NT2/D1 (cell line): ENCODE results near the gene MAP3K5.

Experiments used
- DNase-seq: peaks from one replicate; pipeline ENCODE4 v3.0.0-alpha.2; 2011; ENCODE audit warnings: low read depth, low spot score
- H3K27me3 ChIP-seq: 2 replicates; pipeline ENCODE4 v1.6.0; 2011; ENCODE audit warnings: mild to moderate bottlenecking; ENCODE audit not compliant: insufficient read length, insufficient read depth
- H3K36me3 ChIP-seq: 2 replicates; pipeline ENCODE4 v1.6.1; 2011; ENCODE audit warnings: mild to moderate bottlenecking, low read length, mixed read lengths; ENCODE audit not compliant: insufficient read depth, insufficient read length
- H3K4me1 ChIP-seq: 2 replicates; pipeline ENCODE4 v1.5.1; 2011; ENCODE audit not compliant: insufficient read depth, insufficient read length
- H3K4me3 ChIP-seq: 2 replicates; pipeline ENCODE4 v1.5.1; 2011; ENCODE audit warnings: low read depth; ENCODE audit not compliant: insufficient read length
- H3K9ac ChIP-seq: 2 replicates; pipeline ENCODE4 v1.6.0; 2011; ENCODE audit warnings: low read depth; ENCODE audit not compliant: insufficient read length
- H3K9me3 ChIP-seq: 2 replicates; pipeline ENCODE4 v1.5.1; 2011; ENCODE audit warnings: mild to moderate bottlenecking, low read length; ENCODE audit not compliant: insufficient read depth
- SUZ12 ChIP-seq: IDR thresholded peaks from 2 replicates; pipeline ENCODE4 v1.6.1; 2011; ENCODE audit not compliant: insufficient read length, insufficient read depth; ENCODE audit errors: extremely low read depth
- YY1 ChIP-seq: IDR thresholded peaks from 2 replicates; pipeline ENCODE4 v1.6.1; 2011; ENCODE audit not compliant: insufficient read length, insufficient read depth
- ZNF274 ChIP-seq: IDR thresholded peaks from 2 replicates; pipeline ENCODE4 v1.6.1; 2011; ENCODE audit warnings: mild to moderate bottlenecking, low read depth, low read length

MAP3K5 gene

DNA sequence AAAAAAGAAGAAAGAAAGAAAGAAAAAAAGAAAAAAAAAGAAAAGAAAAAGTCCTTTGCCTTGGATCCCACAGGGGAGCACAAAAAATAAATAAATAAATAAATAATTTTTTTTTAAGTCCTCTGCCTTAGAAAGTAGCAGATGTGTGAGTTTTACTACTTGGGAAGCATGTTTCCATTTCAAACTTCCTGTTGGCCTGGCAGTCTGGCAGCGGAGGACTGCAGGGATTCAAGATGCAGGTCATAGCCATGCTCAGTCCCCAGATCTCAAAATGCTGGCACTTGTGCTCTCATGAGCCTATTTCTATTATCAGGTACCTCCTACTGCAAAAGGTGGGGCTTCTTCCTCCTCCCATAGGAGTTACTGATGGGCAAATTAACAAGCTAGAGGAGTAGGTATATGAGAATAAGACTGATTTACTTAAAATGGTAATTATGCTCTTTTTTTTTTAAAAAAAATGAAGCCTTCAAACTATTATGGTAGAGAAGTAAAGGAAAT lies 187.9 kb downstream of the MAP3K5 start:
- no peak for DNase-seq
- Histone ChIP-seq H3K27me3 (no peaks in the 10 kb centered on the region), H3K36me3 (no peaks in the 10 kb centered on the region), H3K4me3 (no peak overlapping the region), H3K9me3 (no peaks in the 10 kb centered on the region), H3K9ac (no peak overlapping the region), H3K4me1 (no peaks in the 10 kb centered on the region)
- TF ChIP-seq YY1 (no peak), SUZ12 (no peak), ZNF274 (no peak)

GRCh38 chr6:136600818-136601217 lies 191.5 kb downstream of the MAP3K5 start:
- H3K9me3 ChIP-seq, result no peaks in the 10 kb centered on the region
- H3K9ac ChIP-seq, result no peak overlapping the region
- no peak for TF ChIP-seq YY1
- TF ChIP-seq ZNF274, result no peak
- no peaks in the 10 kb centered on the region for H3K4me1 ChIP-seq
- no peak for DNase-seq
- H3K4me3 ChIP-seq, result no peak overlapping the region
- no peaks in the 10 kb centered on the region for H3K27me3 ChIP-seq
- no peaks in the 10 kb centered on the region for H3K36me3 ChIP-seq

DNA sequence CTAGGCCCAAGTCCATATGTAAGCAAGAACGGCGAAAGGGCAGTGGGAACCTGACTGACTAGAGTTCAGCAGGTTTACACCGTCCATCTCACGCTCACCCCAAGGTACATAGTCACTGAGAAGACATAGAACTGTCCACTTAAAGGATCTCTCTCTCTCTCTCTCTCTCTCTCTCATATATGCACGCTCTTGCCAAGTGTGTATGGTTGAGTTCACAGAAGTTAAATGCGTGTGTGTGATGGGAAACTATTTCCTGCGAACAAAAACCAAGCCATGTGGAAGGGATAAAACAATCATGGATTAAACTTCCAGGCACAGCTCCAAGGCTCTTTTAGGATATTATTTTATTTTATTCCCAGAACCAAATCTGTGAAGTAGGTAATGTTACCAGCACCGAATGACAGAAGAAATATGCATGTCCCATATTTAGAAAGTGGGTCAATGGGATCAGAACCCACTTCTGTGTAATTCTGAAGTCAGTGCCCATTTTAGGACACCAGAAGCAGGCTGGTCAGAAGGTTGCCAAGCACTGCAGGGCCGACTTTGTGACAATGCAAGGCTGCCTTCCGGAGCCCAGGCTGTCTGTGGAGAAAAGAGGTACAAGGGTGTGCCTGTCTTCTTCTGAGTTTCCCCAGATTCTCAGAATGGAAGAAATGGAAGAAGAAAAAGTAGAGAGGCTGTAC lies 192.8 kb downstream of the MAP3K5 start:
- TF ChIP-seq ZNF274 (no peak), YY1 (no peak), SUZ12 (no peak)
- no peak overlapping the region for H3K4me3 ChIP-seq
- H3K9me3 ChIP-seq, result no peaks in the 10 kb centered on the region
- H3K36me3 ChIP-seq, result no peaks in the 10 kb centered on the region
- no peak for DNase-seq
- no peaks in the 10 kb centered on the region for H3K4me1 ChIP-seq
- H3K27me3 ChIP-seq, result no peaks in the 10 kb centered on the region
- no peak overlapping the region for H3K9ac ChIP-seq

DNA sequence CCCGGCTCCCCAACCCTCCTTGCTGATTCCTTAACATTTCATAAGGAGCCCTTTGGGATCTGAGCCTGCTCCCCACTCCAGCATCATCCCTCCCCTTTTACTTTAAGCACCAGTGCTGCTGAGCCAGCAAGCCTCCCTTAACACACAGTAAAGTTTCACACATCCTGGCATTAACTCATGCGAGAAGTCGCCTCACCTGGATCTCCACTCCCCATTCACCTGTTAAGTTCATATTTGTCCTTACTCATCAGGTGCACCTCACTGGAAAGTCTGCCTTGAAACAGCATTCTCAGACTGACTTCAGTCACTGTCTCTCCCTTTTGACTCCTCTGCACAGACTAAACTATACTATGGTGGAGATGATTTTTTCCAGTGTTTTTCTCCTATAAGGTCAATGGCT lies 194.2 kb downstream of the MAP3K5 start:
- TF ChIP-seq SUZ12 (no peak), YY1 (no peak), ZNF274 (no peak)
- Histone ChIP-seq H3K9me3 (no peaks in the 10 kb centered on the region), H3K4me3 (no peak overlapping the region), H3K4me1 (no peaks in the 10 kb centered on the region), H3K36me3 (no peaks in the 10 kb centered on the region), H3K9ac (no peak overlapping the region), H3K27me3 (no peaks in the 10 kb centered on the region)
- no peak for DNase-seq

DNA sequence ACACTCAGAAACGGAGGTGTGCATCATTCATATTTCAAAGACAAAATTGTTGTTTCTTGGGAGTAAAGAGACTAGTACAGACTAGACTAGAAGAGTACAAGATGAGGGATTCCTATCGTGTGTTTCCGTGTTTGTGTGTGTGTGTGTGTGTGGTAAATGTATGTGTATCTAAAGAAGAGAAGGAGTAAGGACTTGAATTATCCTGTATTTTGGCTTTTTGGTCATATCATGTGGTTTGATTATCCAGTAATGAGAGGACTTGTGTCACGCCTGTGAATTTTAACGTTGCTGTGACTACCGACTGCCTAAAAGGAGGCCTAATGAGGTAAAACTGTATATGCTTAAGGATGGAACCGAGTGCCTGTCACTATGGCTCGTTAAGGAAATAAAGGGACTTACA lies 197.6 kb downstream of the MAP3K5 start:
- Histone ChIP-seq H3K9ac (no peak overlapping the region), H3K36me3 (peaks cover 2% of the 10 kb centered on the region), H3K9me3 (no peaks in the 10 kb centered on the region; the same call in 1 of the 2 replicates), H3K4me1 (no peaks in the 10 kb centered on the region), H3K4me3 (no peak overlapping the region), H3K27me3 (no peaks in the 10 kb centered on the region)
- TF ChIP-seq SUZ12 (no peak), ZNF274 (no peak), YY1 (no peak)
- DNase-seq, result no peak

GRCh38 chr6:136593748-136594490 lies 198.4 kb downstream of the MAP3K5 start:
- peaks cover 2% of the 10 kb centered on the region for H3K36me3 ChIP-seq
- DNase-seq, result no peak
- H3K9ac ChIP-seq, result no peak overlapping the region
- TF ChIP-seq ZNF274 (no peak), SUZ12 (no peak), YY1 (no peak)
- H3K4me3 ChIP-seq, result no peak overlapping the region
- H3K9me3 ChIP-seq, result no peaks in the 10 kb centered on the region; the same call in 1 of the 2 replicates
- H3K27me3 ChIP-seq, result no peaks in the 10 kb centered on the region
- H3K4me1 ChIP-seq, result no peaks in the 10 kb centered on the region

DNA sequence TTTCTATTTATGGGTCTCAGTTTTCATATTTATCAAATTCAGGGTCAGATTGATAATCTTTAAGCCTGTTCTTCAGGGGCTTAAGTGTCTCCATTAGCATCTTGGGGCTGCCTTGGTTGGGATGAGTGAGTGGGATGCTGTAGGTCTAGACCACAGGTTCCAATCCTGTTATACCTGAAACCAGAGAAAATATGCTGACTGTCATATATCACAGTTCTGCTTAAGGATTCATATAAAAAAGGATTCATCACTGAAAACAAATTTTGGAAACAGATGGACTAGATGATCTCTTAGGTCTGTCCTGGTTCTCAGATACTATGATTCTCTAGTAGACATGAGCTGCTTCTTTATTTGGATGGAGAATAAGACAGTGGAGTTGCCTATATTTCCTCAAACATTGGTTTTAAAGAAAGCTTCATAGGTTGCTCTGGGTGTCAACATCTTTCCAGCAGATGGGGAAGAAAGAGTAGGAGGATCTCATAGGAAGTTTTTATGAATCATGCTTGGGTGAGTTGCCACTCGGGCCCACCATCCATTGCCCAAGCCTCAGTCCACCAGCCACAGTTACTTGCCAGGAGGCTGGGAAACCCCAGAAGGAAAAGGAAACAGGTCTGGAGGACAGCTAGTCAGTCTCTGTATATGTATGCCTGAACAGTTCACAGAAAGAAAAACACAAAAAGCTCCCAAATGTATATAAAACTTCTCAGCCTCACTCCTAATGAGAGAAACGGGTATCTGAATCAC lies 199.2 kb downstream of the MAP3K5 start:
- Histone ChIP-seq H3K27me3 (no peaks in the 10 kb centered on the region), H3K9me3 (no peaks in the 10 kb centered on the region; the same call in 1 of the 2 replicates), H3K4me3 (no peak overlapping the region), H3K4me1 (no peaks in the 10 kb centered on the region), H3K9ac (no peak overlapping the region), H3K36me3 (peaks cover 2% of the 10 kb centered on the region)
- TF ChIP-seq ZNF274 (no peak), YY1 (no peak), SUZ12 (no peak)
- no peak for DNase-seq
